SW480 (cell line): ENCODE results near the gene SLC25A21.
A peak's percentile ranks its signal among the peaks of the same experiment; 100 is the strongest.

Experiments
- DNase-seq: peaks from one replicate; pipeline ENCODE4 v3.0.0-alpha.2; 2016; ENCODE audit warnings: low spot score

Gene SLC25A21

GRCh38 chr14:36647824-36648753 is 524.3 kb downstream of the SLC25A21 start:
- DNase-seq: peak; percentile 45

- no peak for DNase-seq
Observed at GRCh38 chr14:36647417-36647823, 525.0 kb downstream of the SLC25A21 start.

- no peak for DNase-seq
Observed at GRCh38 chr14:36646664-36647416, 525.6 kb downstream of the SLC25A21 start.

- no peak for DNase-seq
Observed at GRCh38 chr14:36633580-36633979, 538.8 kb downstream of the SLC25A21 start.
